ENCODE data around the gene DLST. TPM values are rescaled to one million over a fixed set of nuclear protein-coding genes. Genes with fewer than 3 reads are reported as not detected.

Gene DLST
- polyA plus RNA-seq, 3 donors: 112 to 135 (median 134) TPM

GRCh38 chr14:74936731-74937130, 55.0 kb downstream of the DLST start:
- DNase-seq: no peak

DNA sequence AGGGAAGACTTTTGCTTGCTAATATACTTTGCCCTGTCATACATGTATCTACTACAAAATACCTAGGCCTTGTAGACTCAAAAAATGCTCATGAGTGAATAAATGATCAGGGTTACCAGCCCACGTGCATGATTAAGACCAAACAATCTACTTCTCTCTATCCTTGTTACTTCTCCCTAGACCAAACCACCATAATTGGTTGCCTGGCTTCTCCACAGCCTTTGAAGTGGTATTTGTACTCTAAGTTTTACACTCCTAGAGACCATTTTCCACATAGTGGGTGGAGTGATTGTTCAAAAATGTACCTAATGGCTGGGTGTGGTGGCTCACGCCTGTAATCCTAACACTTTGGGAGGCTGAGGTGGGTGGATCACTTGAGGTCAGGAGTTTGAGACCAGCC, 55.5 kb downstream of the DLST start:
- no peak for DNase-seq

DNA sequence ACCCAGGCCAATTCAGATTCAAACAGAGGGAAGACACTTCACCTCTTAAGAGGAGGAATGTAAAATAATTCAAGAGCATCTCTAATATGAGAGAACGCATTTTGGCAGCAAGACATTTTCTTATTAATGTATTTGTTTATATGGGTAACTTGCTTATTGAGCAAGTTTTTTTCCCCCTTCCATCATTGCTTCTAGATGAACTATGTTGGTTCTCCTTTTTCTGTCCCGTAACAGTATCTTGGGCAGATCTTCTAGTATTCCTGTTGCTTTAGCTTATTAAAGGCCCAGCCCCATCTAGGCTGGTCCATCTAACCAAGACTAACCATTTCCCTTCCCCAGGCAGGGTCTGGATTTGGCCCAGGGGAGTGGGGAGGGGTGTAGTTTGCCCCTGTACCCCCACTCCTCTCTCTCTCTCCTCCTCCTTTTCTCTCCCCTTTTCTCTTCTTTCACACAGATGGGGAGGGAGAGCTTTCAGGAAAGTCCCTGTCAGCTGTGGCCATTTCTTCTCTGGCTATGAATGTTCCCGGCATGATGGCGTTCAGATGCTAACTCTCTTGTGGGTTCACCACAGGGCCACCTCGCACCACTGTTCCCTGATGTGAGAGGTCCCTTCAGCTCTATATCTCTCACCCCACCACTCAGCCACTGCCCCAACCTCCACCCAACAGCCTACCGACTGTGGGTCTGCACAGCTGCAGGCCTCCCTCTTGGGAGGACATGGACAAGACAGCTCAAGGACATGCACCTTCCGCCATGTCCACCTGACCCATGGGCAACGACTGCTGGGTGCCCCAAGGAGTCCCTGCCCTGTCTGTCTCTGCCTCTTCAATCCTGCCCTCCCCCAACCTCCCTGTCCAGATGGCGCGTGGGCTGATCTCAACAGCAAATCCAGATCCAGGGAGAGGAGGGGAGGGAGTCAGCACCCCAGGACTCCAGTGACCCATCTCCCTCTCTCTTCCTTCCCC, 57.1 kb downstream of the DLST start:
- no peak for DNase-seq

DNA sequence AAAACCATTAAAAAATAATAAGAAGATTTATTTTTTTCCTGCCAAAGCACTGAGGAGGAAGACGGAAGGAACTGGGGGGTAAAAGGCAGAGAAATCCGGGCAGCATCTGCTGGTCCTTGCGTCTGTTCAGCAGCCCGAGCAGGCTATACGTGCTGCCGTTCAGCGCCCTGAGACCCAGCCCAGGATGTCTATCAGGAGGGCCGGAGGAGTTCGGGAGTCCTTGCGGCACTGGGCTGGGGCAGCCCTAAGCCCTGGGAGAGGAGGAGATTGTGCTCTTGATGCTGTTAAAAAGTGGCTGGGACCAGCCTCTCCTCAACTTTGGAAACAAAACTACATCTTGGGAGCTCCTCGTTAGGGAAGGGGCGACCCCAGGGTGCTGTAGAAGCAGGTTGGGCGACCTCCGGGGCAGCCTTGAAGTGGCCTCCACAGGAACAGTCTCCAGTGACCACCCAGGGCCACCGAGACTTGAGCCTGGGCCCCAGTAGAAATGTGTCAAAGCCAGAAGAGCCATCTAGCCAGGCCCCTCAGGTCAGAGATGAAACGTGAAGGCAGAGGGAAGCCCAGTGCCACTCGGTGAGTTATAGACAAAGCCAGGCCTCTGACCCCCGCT, 59.3 kb downstream of the DLST start:
- no peak for DNase-seq

DNA sequence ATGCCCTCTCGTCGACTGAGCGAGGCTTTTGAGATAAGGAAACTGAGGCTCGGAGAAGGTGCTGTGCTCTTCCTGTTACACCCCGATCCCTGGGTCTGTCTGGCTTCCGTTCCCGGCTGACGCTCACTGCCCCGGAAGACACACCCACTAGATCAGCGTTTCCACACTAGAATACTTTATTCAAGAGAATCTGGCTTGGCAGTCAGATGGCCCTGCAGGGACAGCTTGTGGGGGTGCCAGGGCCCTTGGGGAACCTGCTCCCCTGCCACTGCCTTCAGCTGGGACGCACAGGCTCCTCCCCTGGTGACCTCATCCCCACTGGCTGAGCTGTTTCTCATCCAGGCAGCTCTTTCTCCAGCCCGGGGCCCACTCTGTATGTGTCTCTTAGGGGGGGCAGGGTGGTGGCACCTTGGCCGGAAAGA, 60.0 kb downstream of the DLST start:
- DNase-seq: no peak

DNA sequence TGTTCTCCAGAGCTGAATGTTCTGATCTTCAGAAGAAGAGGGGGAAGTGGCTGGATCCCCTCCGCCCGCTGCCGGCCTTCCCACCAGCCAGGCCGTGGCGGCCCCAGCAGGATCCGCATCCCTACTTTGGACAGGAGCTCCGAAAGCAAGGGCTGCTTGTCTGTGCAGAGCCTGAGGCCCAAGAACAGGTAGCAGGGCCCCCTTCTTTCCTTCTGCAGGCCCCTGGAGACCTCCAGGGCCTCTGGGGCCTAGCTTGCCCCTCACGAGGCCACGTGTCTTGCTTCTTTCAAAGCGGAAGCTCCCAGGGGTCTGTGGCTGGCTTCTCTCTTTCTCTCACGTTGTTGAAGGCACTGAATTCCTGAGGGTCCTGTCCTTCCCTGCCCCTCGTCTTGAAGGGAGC, 60.5 kb downstream of the DLST start:
- no peak for DNase-seq

- no peak for DNase-seq
These were observed 60.9 kb downstream of the DLST start for GRCh38 chr14:74942608-74943007.

DNA sequence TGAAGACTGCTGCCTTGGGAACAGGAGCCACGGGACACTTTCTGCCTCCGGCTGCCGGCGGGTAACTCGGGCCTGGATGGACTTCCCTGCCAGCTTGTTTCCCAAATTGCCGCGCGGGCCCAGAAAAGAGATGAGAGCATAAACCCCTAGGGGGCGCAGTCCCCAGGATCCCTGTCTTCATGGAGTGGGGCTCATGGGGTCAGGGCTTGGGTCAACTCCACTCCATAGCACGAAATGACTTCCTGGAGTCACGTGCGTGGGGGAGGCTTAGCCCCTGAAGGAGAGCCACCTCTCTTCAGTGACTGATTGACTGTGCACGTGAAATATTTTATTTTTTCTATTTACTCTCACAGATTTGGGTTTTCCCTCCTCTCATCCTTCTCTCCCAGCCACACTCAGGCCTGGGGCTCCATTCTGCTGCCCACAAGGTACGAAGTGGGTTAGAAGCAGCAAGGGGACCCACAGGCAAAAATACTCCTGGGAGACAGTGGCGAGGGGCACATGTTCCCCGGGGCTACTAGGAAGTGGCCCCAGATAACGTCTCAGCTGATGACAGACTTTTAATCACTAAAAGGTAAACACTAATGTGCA, 63.6 kb downstream of the DLST start:
- DNase-seq: no peak

DNA sequence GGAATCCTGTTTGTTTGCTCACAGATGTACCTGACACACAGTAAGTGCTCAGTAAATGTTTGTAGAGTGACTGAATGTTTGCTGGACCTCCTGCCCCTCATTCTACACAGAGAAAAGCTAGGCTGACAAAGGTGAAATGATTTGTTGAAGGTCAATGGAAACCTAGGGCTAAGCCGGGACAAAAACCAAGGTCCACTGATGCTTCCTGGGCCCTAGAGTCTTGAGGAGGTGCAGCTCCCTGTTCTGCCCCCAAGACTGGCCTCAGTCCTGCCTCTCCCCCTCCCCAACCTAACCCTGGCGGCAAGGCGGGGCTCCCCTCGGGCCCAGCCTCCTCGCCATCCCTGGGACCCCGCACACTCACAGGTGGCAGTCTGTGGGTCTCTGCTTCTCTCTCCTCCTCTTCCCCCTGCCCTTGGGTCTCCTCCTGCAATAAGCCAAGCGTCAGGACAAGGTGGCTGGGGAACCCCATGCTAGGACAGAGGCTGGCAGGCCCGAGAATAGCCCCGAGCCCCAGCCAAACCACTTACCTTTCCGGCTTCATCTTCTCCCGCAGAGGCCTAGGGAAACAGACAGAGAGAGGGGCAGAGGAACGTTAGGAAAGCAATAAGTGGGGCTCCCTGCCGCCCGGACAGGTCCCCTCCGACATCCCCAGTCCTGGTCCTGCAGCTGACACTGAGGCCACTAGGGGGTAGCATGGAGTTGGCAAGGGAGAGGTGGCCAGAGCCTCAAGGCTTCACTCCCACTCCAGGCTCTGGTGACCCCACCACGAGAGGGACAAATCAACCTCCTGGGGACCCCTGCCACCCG, 64.3 kb downstream of the DLST start:
- peak; percentile 72 for DNase-seq

- no peak for DNase-seq
These were observed 65.1 kb downstream of the DLST start for GRCh38 chr14:74946659-74947281.

DNA sequence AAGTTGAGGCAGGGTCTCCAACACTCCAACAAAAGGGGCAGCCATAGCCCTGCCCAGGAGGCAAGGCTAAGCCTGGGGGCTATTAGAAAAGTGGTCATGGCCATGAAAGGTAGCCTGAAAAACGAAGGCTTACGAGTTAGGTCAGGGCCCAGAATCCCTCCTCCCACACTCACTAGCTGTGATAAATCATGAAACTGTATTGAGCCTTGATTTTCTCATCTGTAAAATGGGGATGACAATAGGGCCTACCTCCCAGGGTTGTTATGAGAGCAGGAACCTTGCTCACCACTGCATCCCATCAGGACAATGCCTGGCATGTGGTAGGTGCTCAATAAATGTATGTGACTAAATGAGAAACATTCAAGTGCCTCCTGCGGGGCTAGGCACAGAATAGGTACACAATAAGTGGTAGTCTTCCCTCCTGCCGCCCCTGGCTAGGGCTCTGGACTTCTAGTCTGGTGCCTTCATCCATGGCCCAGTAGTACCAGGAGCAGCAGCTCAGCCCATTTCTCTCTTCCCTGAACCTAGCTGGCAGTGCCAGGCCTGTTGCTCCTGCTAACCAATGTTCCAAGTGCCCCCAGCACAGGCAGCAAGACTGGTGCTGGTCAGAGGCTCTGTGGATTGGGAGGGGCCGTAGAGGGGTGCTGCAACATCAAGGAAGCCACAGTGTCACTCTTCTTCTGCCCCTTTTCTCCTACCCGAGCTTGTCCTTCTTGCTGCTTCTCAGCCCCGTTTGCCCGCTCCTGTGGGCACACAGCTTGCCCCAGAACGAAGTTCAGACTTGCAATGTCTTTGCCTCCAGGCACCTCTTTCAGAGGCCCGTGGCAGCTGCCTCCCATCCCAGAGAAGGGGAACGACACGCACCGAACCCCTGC, 65.9 kb downstream of the DLST start:
- DNase-seq: no peak

DNA sequence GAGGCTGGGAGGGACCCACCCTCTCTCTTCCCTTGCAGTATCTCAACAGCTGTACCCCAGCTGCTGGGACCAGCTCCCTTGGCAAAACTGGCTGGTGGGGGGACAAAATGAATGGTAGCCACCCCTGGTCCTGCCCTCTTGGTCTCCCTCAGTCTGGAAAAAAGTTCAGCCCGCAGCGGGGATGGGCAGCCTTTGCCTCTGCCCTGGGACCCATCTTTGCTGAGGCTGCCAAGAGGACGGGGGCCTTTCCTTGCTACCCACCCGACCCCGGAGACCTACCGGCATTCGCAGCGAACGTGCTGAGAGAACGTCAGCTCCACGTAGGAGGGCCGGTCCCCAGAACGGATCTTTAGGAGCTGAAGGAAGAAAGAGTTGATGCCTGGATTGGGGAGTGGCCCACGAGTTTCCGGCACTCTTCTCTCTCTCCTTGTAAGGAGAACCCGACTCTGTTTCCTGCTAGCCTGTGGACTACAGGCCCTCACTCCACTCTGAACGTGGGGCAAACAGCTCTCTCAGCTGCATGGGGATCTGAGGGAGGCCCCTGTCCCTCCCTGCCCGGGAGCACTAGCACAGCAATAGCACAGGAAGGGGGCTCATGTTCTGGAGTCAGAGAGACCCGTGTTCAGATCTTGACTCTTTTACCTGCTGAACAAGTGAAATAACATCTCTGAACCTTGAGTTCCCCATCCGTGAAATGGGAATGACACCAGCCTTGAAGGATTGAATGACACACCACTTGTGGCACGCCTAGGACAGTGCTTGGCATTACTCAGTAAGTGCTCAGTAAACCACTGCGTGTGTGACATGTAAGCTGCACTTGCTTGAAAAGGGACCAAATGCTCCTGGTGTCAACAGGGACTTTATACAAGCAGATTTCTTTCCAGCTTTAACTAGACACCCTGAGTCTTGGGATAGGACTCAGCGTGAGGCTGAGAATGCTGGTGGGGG, 66.8 kb downstream of the DLST start:
- no peak for DNase-seq

DNA sequence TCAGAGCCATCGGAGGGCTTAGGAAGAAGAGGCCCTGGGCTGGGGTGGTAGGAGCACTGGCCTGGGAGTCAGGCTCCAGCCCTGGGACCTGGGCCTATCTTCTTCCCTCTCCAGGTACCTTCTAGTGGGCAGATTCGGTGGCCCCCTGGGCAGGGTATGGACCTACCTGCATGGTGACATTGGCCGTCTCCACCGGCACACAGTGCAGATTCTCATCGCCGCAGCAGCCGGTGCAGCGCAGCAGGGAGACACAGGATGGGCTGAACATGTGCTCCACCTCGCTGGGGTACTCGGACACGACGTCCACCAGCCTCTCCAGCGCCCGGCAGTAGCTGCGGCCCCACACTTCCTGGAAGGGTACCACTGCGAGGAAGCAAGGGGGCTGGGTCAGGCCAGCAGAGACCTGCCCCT, 67.5 kb downstream of the DLST start:
- no peak for DNase-seq

DNA sequence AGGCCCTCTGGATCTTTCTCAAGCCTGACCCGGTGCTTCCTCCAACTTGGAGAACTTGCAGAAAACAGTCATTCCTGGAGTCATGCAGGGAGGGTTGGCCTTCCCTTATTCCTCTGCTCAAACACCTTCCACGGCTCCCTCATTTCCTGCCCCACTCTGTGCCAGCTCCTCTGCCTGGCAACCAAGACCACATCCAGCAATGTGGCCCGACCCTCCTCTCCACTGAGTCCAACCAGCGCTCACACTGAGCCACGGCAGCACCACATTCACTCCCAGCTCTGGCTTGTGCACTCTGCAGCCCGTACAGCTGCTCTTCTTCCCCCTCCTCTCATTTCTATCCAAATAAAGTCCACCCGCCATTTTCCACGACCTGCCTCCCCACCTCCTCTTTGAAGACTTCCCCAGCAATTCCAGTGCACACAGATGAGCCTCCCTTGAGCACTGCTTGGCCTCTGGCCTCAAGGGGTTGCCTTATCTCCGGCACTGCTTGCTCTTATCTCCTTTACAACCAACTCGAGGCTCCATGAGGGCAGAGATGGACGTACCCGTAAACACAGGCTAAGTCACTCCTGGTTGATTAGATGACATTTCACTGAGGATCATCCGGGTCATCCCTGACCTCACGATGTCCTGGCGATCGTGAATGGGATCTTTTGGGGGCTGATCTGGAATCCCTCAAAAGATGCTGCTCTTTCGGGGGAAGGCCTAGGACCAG, 68.3 kb downstream of the DLST start:
- DNase-seq: no peak

- DNase-seq: no peak
These were observed 69.2 kb downstream of the DLST start for GRCh38 chr14:74950795-74951442.

GRCh38 chr14:74951443-74952179, 69.9 kb downstream of the DLST start:
- no peak for DNase-seq

DNA sequence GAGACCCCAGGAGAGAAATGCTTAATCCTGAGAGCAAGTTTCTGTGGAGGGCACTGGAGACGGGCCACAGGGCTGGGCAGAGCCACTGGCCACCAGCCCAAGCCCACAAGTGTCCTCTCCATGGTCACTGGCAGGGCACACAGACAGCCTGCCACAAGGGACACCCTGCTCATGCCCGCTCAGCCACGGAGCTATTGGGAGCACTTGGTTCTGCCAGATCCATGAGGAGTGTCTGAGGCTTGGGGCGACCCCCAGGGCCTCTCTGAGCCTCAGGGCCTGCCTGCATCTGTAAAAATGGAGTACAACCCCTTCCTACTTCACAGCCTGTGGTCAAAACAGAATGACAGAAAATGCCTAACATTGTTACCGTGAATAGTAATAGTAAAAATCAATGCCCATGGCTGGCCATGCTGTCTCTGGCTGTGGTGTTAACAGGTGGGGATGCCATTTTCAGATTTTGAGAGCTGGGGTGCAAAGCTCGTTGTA, 70.5 kb downstream of the DLST start:
- no peak for DNase-seq

All from renal pelvis (tissue), 4 donors.